Measurements from ENCODE around the gene ADAMTSL3. TPM values are rescaled to one million over a fixed set of nuclear protein-coding genes. Genes with fewer than 3 reads are reported as not detected.

ADAMTSL3 gene
- total RNA-seq, 4 donors from 2014 or later = 4.9 to 8.8 (median 6.8) TPM

DNA sequence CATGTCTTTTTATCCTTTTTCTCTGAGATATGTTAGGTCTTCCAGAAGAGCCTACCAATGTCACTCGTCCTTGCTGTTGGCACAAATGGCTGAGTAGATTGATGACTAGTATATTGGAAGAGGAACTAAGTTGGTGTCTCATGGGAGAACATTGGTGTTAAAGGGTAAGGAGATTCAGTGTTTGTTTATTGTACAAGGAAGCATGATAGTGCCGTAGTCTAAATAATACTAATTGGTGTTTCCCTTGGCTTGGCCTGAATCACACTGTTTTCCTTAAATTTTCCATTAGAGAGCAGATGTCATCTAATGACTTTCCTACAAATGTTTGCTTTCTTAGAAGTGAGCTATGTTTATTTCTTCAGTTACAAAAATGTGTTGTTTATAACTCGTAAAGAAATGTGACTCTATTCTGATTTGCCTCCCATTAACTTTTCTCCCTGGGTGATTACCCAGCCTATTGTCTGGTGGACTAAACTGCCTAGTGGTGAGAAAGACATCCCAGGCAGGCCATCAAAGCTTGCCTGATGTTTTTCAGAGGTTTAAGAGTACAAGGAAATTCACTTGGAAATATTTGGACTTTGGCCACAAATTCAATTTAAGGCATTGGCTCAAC lies 28.7 kb downstream of the ADAMTSL3 start:
- DNase-seq = no peak
- H3K27ac ChIP-seq = peak overlapping the region in 1 of 4 donors; percentile 23
- 23 to 51% methylated on average over 2 to 3 of the region's 3 CpGs for WGBS, 2 donors (ENCODE audit: low coverage in 1 of 2)
- no peak overlapping the region for H3K4me3 ChIP-seq
- H3K4me1 ChIP-seq = peaks cover 0 to 13% (median 0%) of the 10 kb centered on the region in 4 donors
- H3K9me3 ChIP-seq = no peaks in the 10 kb centered on the region
- intact Hi-C loops (cut with DNase I; ENCODE audit: low total_unique reads) (no loop called here), in situ Hi-C loops (cut with MboI; ENCODE audit: low pct_ligation_motif_present in 1 of 4, low pct_unique_long_range_greater_than_20kb in 1 of 4, low sequenced_read_pairs in 3 of 4) (no loop called here)
- no peaks in the 10 kb centered on the region for H3K27me3 ChIP-seq
- TF ChIP-seq POLR2AphosphoS5 (IDR thresholded peaks at IDR 0.05) (peak in 1 of 3 donors; percentile 12), POLR2A (IDR thresholded peaks at IDR 0.05) (no peak)
- TF ChIP-seq, protein P1, sequence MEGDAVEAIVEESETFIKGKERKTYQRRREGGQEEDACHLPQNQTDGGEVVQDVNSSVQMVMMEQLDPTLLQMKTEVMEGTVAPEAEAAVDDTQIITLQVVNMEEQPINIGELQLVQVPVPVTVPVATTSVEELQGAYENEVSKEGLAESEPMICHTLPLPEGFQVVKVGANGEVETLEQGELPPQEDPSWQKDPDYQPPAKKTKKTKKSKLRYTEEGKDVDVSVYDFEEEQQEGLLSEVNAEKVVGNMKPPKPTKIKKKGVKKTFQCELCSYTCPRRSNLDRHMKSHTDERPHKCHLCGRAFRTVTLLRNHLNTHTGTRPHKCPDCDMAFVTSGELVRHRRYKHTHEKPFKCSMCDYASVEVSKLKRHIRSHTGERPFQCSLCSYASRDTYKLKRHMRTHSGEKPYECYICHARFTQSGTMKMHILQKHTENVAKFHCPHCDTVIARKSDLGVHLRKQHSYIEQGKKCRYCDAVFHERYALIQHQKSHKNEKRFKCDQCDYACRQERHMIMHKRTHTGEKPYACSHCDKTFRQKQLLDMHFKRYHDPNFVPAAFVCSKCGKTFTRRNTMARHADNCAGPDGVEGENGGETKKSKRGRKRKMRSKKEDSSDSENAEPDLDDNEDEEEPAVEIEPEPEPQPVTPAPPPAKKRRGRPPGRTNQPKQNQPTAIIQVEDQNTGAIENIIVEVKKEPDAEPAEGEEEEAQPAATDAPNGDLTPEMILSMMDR (IDR thresholded peaks at IDR 0.05) = no peak
- H3K36me3 ChIP-seq = no peaks in the 10 kb centered on the region

DNA sequence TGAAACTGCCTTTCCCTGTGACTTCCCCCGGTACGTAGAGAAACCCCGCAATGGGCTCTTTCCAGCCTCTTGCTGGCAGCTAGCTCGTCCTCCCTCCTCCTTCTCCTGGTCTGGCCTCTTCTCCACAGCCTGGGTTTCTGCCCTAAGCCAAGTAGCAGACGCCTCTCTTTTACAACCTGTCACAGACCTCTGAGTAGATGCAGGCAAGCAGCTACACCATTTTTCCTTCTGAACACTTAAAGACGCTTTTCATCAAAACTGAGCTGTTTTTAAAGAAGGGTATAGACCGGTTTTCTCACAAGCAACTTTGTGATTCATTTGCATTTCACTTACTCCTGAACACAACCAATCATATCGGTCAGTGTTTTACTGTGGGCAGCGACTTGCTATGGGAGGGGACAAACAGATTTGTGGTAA lies 32.0 kb downstream of the ADAMTSL3 start:
- no peaks in the 10 kb centered on the region for H3K27me3 ChIP-seq
- TF ChIP-seq POLR2A (IDR thresholded peaks at IDR 0.05) (no peak), POLR2AphosphoS5 (IDR thresholded peaks at IDR 0.05) (peak; percentile 37 to 72 (median 67)), EP300 (IDR thresholded peaks at IDR 0.05; ENCODE audit: low read depth) (no peak)
- no peaks in the 10 kb centered on the region for H3K9me3 ChIP-seq
- WGBS, 2 donors (ENCODE audit: low coverage in 1 of 2) = 40 to 56% methylated on average over 9 of the region's 9 CpGs
- in situ Hi-C loops (cut with MboI; ENCODE audit: low pct_ligation_motif_present in 1 of 4, low pct_unique_long_range_greater_than_20kb in 1 of 4, low sequenced_read_pairs in 3 of 4) = no loop called here
- H3K27ac ChIP-seq = peak overlapping the region; percentile 32 to 82 (median 50)
- no peaks in the 10 kb centered on the region for H3K36me3 ChIP-seq
- peak; percentile 17 for DNase-seq
- H3K4me3 ChIP-seq = peak overlapping the region in 1 of 4 donors; percentile 15
- intact Hi-C loops (cut with DNase I; ENCODE audit: low total_unique reads) = no loop called here
- H3K4me1 ChIP-seq = peaks cover 0 to 13% (median 0%) of the 10 kb centered on the region in 4 donors

DNA sequence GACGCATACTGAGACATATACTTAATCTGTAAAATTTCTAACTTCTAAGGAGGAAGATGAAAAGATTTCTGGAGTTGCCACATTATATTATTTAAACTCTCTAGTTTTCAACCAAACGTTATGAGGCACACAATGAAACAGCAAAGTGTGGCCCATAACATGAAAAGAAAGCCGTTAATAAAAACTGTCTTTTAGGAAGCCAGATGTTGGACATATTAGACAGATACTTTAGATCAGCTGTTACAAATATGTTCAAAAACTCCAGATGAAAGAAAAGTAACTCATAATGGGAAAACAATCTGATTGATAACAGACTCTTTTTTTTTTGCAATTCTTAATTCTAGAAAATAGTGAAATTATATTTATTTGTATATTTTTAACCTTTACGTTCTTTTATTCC lies 34.3 kb downstream of the ADAMTSL3 start:
- no peak overlapping the region for H3K4me3 ChIP-seq
- no peaks in the 10 kb centered on the region for H3K27me3 ChIP-seq
- H3K9me3 ChIP-seq = no peaks in the 10 kb centered on the region
- intact Hi-C loops (cut with DNase I; ENCODE audit: low total_unique reads) (no loop called here), in situ Hi-C loops (cut with MboI; ENCODE audit: low pct_ligation_motif_present in 1 of 4, low pct_unique_long_range_greater_than_20kb in 1 of 4, low sequenced_read_pairs in 3 of 4) (no loop called here)
- WGBS, 2 donors (ENCODE audit: low coverage in 1 of 2) = 73 to 81% methylated on average over 4 of the region's 4 CpGs
- H3K36me3 ChIP-seq = no peaks in the 10 kb centered on the region
- H3K4me1 ChIP-seq = peaks cover 0 to 13% (median 1%) of the 10 kb centered on the region in 4 donors
- no peak for DNase-seq
- no peak for TF ChIP-seq POLR2A (IDR thresholded peaks at IDR 0.05)
- TF ChIP-seq, protein P1 (IDR thresholded peaks at IDR 0.05) = no peak
- TF ChIP-seq POLR2AphosphoS5 (IDR thresholded peaks at IDR 0.05) = no peak
- no peak for TF ChIP-seq EP300 (IDR thresholded peaks at IDR 0.05; ENCODE audit: low read depth)
- peak overlapping the region in 1 of 4 donors; percentile 82 for H3K27ac ChIP-seq

DNA sequence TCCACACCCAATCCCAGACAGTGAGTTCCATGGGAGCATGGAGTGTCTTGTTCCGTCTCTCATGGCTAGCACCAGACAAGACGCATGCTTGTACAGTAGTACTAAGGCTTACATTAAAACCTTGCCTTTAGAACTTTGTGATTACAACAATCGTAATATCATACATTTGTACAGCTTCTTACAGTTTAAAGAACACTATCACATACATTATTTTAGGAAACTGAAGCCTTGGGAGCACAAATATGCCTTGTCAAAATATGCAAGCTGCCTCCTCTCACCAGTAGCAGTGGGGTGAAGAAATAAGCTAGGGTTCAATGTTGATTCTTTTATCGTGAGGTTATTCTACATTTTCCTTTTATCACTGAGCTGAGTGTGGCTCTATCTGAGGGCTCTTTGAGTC lies 36.8 kb downstream of the ADAMTSL3 start:
- Histone ChIP-seq H3K4me3 (no peak overlapping the region), H3K36me3 (no peaks in the 10 kb centered on the region), H3K27me3 (no peaks in the 10 kb centered on the region), H3K9me3 (no peaks in the 10 kb centered on the region), H3K27ac (peak overlapping the region in 1 of 4 donors; percentile 11), H3K4me1 (peaks cover 0 to 24% (median 4%) of the 10 kb centered on the region in 4 donors)
- TF ChIP-seq EP300 (IDR thresholded peaks at IDR 0.05; ENCODE audit: low read depth) = no peak
- TF ChIP-seq POLR2AphosphoS5 (IDR thresholded peaks at IDR 0.05) = no peak
- TF ChIP-seq POLR2A (IDR thresholded peaks at IDR 0.05) = no peak
- TF ChIP-seq, protein P1 (IDR thresholded peaks at IDR 0.05) = no peak
- DNase-seq = no peak
- intact Hi-C loops (cut with DNase I; ENCODE audit: low total_unique reads) = no loop called here
- WGBS, 2 donors (ENCODE audit: low coverage in 1 of 2) = 62 to 75% methylated on average over 2 to 4 of the region's 4 CpGs
- in situ Hi-C loops (cut with MboI; ENCODE audit: low pct_ligation_motif_present in 1 of 4, low pct_unique_long_range_greater_than_20kb in 1 of 4, low sequenced_read_pairs in 3 of 4) = no loop called here

Data from transverse colon (tissue), 4 donors.